Nephron progenitor cell (in vitro differentiated cells): ENCODE measurements around the gene BRMS1.

Source experiments
- DNase-seq: peaks from one replicate; pipeline ENCODE4 v3.0.0; 2021
- H3K27ac Mint-ChIP-seq: 2 replicates; pipeline ENCODE4 v1.8.0; 2021; ENCODE audit warnings: mild to moderate bottlenecking, moderate library complexity, mixed read lengths
- H3K27me3 Mint-ChIP-seq: 2 replicates; pipeline ENCODE4 v1.8.0; 2021; ENCODE audit warnings: mild to moderate bottlenecking, low read depth, mixed read lengths; ENCODE audit not compliant: poor library complexity
- H3K36me3 Mint-ChIP-seq: 2 replicates; pipeline ENCODE4 v1.8.0; 2021; ENCODE audit warnings: low read depth, mixed read lengths
- H3K4me1 Mint-ChIP-seq: 2 replicates; pipeline ENCODE4 v1.8.0; 2021; ENCODE audit warnings: mixed read lengths
- H3K4me3 Mint-ChIP-seq: 2 replicates; pipeline ENCODE4 v1.8.0; 2021; ENCODE audit warnings: mild to moderate bottlenecking, moderate library complexity, mixed read lengths
- H3K9me3 Mint-ChIP-seq: 2 replicates; pipeline ENCODE4 v1.8.0; 2021; ENCODE audit warnings: mild to moderate bottlenecking, moderate library complexity, mixed read lengths
- TF ChIP-seq, protein P1 (sequence below): fragments of 200-600 bp; sonication (generic); IDR thresholded peaks from 2 replicates; pipeline ENCODE4 v1.5.0; 2021; ENCODE audit warnings: antibody characterized with exemption

BRMS1 gene

DNA sequence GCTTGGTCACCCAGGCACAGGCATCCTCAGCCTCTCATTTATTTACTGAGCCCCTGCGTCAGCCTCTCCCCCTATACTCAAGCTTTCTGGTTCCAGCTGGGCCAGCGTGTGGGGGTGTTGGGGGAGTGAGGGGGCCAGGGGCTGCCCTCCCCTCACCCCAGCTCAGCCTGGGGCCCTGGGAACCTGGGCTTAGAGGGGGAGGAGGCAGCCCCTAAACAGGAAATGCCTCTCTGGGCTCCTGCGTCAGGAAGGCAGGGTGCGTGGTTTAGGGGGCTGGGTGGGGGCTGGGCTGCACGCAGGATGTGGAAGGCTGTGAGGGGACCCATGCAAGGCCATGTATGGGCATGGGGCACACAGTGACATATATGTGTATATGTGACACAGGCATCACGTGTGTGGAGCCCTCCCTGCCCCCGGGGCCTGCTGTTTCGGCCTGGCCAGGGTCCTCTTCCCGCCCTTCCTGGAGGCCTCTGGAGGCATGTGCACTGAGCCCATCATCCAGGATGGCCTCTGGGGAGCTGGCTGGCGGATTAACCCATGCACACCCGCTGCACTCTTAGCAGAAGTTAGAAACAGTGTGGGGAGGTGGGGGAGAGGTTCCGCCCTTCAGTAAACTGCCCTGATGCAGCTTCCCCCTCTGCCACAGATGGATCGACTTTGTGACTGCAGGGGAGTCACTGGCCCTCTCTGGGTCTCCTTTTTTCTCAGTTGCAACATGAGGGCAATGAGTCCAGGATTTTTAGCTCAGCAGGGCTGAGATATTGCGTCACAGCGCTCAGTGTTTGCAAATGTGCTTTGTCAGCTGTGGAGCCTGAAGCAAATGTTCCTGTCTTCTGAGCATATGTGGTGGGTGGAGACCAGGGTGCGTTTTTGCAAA lies 26.9 kb downstream of the BRMS1 start:
- peak overlapping the region; percentile 73 for H3K4me3 Mint-ChIP-seq
- peak overlapping the region; percentile 97 for H3K27ac Mint-ChIP-seq

DNA sequence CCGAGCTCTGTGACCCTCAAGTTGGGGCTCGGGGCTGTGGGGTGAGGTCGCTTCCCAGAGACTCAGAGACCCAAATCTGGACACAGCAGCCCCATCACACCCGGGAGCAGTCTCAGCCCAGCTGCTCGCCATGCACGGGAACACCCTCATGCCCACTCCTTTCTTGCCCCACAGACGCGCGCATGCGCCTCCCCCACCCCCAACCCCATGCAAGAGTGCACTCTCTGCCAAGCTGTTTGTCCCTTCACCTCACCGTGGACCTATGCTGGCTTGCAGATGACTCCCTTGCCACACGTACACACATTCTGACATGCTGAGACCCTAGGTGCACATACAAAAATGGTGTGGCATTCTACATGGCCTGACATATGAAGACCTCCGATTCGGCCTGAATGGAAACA lies 27.6 kb downstream of the BRMS1 start:
- Mint-ChIP-seq H3K4me1 (peaks cover 66% of the 10 kb centered on the region), H3K27me3 (no peaks in the 10 kb centered on the region), H3K9me3 (peaks cover 16% of the 10 kb centered on the region), H3K27ac (peak overlapping the region; percentile 97), H3K4me3 (peak overlapping the region; percentile 73), H3K36me3 (no peaks in the 10 kb centered on the region)
- DNase-seq, result no peak
- TF ChIP-seq, protein P1, sequence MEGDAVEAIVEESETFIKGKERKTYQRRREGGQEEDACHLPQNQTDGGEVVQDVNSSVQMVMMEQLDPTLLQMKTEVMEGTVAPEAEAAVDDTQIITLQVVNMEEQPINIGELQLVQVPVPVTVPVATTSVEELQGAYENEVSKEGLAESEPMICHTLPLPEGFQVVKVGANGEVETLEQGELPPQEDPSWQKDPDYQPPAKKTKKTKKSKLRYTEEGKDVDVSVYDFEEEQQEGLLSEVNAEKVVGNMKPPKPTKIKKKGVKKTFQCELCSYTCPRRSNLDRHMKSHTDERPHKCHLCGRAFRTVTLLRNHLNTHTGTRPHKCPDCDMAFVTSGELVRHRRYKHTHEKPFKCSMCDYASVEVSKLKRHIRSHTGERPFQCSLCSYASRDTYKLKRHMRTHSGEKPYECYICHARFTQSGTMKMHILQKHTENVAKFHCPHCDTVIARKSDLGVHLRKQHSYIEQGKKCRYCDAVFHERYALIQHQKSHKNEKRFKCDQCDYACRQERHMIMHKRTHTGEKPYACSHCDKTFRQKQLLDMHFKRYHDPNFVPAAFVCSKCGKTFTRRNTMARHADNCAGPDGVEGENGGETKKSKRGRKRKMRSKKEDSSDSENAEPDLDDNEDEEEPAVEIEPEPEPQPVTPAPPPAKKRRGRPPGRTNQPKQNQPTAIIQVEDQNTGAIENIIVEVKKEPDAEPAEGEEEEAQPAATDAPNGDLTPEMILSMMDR, result no peak

More for the DNA sequence above, 26.9 kb downstream of the BRMS1 start:
- TF ChIP-seq, protein P1, result no peak
- no peaks in the 10 kb centered on the region for H3K27me3 Mint-ChIP-seq
- DNase-seq, result peak; percentile 37
- no peaks in the 10 kb centered on the region for H3K36me3 Mint-ChIP-seq
- peaks cover 72% of the 10 kb centered on the region for H3K4me1 Mint-ChIP-seq
- H3K9me3 Mint-ChIP-seq, result peaks cover 16% of the 10 kb centered on the region

GRCh38 chr11:66316849-66317251 lies 28.1 kb downstream of the BRMS1 start, which contains the start of gene CD248:
CD248 (minus strand) TSS chr11:66317044; CDS start chr11:66317027, 17 bp downstream.
- H3K27ac Mint-ChIP-seq, result peak within 1 kb of the TSS; percentile 97
- DNase-seq, result peak; percentile 66
- peaks cover 63% of the 10 kb centered on the region for H3K4me1 Mint-ChIP-seq
- H3K27me3 Mint-ChIP-seq, result peaks cover 1% of the 10 kb centered on the region
- H3K9me3 Mint-ChIP-seq, result peaks cover 16% of the 10 kb centered on the region
- H3K4me3 Mint-ChIP-seq, result peak within 1 kb of the TSS; percentile 75
- TF ChIP-seq, protein P1, result no peak
- no peaks in the 10 kb centered on the region for H3K36me3 Mint-ChIP-seq

- Mint-ChIP-seq H3K27ac (no peak overlapping the region), H3K4me3 (peak overlapping the region; percentile 75), H3K4me1 (peaks cover 67% of the 10 kb centered on the region), H3K9me3 (peaks cover 16% of the 10 kb centered on the region), H3K36me3 (no peaks in the 10 kb centered on the region), H3K27me3 (peaks cover 5% of the 10 kb centered on the region)
- no peak for DNase-seq
- TF ChIP-seq, protein P1, result no peak
Measured at GRCh38 chr11:66315921-66316811, 28.7 kb downstream of the BRMS1 start.

DNA sequence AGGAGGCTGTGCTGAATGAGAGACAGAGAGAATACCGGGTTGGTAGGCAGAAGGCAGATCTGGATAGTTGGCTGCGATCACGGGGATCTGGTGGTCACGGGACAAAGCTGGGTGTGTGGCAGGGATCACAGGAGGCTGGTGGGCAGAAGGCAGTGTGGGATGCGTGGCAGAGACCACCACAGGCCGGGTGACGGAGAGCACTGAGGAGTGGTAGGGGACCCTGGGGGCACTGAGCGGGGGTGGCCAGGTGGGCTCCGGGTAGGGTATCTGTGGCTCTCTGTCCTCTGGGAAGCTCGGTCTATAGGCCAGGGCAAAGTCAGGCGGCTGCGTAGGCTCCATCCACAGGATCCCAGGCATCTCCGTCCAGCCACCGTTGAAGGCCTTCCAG lies 29.4 kb downstream of the BRMS1 start:
- H3K9me3 Mint-ChIP-seq, result peaks cover 16% of the 10 kb centered on the region
- no peaks in the 10 kb centered on the region for H3K36me3 Mint-ChIP-seq
- H3K27me3 Mint-ChIP-seq, result peaks cover 5% of the 10 kb centered on the region
- H3K4me3 Mint-ChIP-seq, result peak overlapping the region; percentile 75
- DNase-seq, result no peak
- TF ChIP-seq, protein P1, result no peak
- peaks cover 69% of the 10 kb centered on the region for H3K4me1 Mint-ChIP-seq
- peak overlapping the region; percentile 52 for H3K27ac Mint-ChIP-seq
